ENCODE results near the gene NALCN.

DNA sequence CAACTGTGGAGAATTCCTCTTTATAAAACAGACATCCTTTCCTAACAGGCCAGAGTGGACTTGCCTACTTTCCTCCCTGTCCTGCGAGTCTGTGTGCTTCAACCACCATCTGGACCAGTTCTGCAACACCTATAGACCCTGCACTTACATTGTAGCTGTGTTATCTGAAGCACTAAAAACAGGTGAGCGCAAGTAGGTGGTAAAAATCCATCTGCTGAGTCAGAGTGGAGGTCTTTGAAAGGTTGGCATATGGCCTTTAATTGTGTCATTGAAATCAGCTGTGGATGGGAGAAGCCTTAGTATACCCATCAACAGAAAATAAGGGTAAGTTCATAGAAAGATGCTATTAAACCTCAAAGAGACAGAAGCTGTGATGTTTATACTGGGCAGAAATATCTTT lies 7.6 kb upstream of the NALCN start:
- TF ChIP-seq, protein P1, sequence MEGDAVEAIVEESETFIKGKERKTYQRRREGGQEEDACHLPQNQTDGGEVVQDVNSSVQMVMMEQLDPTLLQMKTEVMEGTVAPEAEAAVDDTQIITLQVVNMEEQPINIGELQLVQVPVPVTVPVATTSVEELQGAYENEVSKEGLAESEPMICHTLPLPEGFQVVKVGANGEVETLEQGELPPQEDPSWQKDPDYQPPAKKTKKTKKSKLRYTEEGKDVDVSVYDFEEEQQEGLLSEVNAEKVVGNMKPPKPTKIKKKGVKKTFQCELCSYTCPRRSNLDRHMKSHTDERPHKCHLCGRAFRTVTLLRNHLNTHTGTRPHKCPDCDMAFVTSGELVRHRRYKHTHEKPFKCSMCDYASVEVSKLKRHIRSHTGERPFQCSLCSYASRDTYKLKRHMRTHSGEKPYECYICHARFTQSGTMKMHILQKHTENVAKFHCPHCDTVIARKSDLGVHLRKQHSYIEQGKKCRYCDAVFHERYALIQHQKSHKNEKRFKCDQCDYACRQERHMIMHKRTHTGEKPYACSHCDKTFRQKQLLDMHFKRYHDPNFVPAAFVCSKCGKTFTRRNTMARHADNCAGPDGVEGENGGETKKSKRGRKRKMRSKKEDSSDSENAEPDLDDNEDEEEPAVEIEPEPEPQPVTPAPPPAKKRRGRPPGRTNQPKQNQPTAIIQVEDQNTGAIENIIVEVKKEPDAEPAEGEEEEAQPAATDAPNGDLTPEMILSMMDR (conservative IDR thresholded peaks at IDR 0.05; ENCODE audit: low read depth, low read length), result no peak
- no peak for TF ChIP-seq EZH2 (IDR thresholded peaks at IDR 0.05; ENCODE audit: borderline replicate concordance, low read depth, low read length, poor library complexity, severe bottlenecking)
